Muscle of leg (tissue), 9 donors: Measurements from ENCODE around the gene TSR3. TPM values are rescaled to one million over a fixed set of nuclear protein-coding genes. Genes with fewer than 3 reads are reported as not detected.

Experiments used
- polyA plus RNA-seq, 8 donors: library from polyadenylated mRNA; unstranded; fragments of 120-200 nt; gene quantifications; one replicate each; pipeline versions ENCODE4 v1.2.1 to v1.2.3, GENCODE V29; 2013; ENCODE audit warnings: inconsistent platforms in 1 of 8, low replicate concordance in 1 of 8; ENCODE audit not compliant: insufficient read length in 8 of 8, insufficient read depth in 1 of 8
- total RNA-seq: library from RNA; stranded (reverse); fragments of 120-200 nt; gene quantifications from one replicate; pipeline ENCODE4 v1.2.4, GENCODE V29; 2013

Gene TSR3
- total and polyA plus RNA-seq, 9 donors: 40.9 to 62.3 (median 49.2) TPM

Other genes starting within 250 kb of the TSR3 start
- gene CACNA1H, start 198.8 kb downstream of the TSR3 start, total RNA-seq: 20.7 TPM
- gene CACNA1H, start 198.8 kb downstream of the TSR3 start, polyA plus RNA-seq: 10 to 100 TPM; 35.3 to 56.0 (median 40.0) TPM
- not detected for gene TPSG1, start 126.6 kb downstream of the TSR3 start, total RNA-seq
- gene TPSG1, start 126.6 kb downstream of the TSR3 start, polyA plus RNA-seq: 1 to 10 TPM in 7 of 8 donors, under 1 TPM in 1; 0.98 to 3.7 (median 1.7) TPM
- 0.89 TPM for gene TPSB2, start 121.7 kb downstream of the TSR3 start, total RNA-seq
- 1 to 10 TPM in 6 of 8 donors, under 1 TPM in 2; 0.71 to 2.8 (median 1.7) TPM for gene TPSB2, start 121.7 kb downstream of the TSR3 start, polyA plus RNA-seq
- 2.6 TPM for gene TPSAB1, start 111.2 kb downstream of the TSR3 start, total RNA-seq
- gene TPSAB1, start 111.2 kb downstream of the TSR3 start, polyA plus RNA-seq: 1 to 10 TPM in 6 of 8 donors, under 1 TPM in 2; 0.53 to 3.8 (median 1.5) TPM
- gene TPSD1, start 95.8 kb downstream of the TSR3 start, total RNA-seq: not detected
- under 1 TPM in 3 of 8 donors, not detected in 5; 0.14 to 0.34 (median 0.30) TPM for gene TPSD1, start 95.8 kb downstream of the TSR3 start, polyA plus RNA-seq
- 30.0 TPM for gene UBE2I, start 42.2 kb downstream of the TSR3 start, total RNA-seq
- 100 to 1,000 TPM in 6 of 8 donors, 10 to 100 TPM in 2; 89.7 to 114 (median 106) TPM for gene UBE2I, start 42.2 kb downstream of the TSR3 start, polyA plus RNA-seq
- 0.58 TPM for gene BAIAP3, start 18.2 kb downstream of the TSR3 start, total RNA-seq
- gene BAIAP3, start 18.2 kb downstream of the TSR3 start, polyA plus RNA-seq: 1 to 10 TPM in 2 of 8 donors, under 1 TPM in 6; 0.40 to 1.3 (median 0.85) TPM
- gene GNPTG, start 53 bp upstream of the TSR3 start, total RNA-seq: 38.9 TPM
- gene GNPTG, start 53 bp upstream of the TSR3 start, polyA plus RNA-seq: 10 to 100 TPM; 37.6 to 46.8 (median 40.5) TPM
- gene UNKL, start 62.8 kb upstream of the TSR3 start, total RNA-seq: 6.6 TPM
- 10 to 100 TPM in 1 of 8 donors, 1 to 10 TPM in 7; 6.6 to 12.9 (median 8.2) TPM for gene UNKL, start 62.8 kb upstream of the TSR3 start, polyA plus RNA-seq
- gene UQCC4, start 68.9 kb upstream of the TSR3 start, total RNA-seq: 16.5 TPM
- 10 to 100 TPM; 11.6 to 13.8 (median 12.7) TPM for gene UQCC4, start 68.9 kb upstream of the TSR3 start, polyA plus RNA-seq
- 0.13 TPM for gene PERCC1, start 79.2 kb upstream of the TSR3 start, total RNA-seq
- under 1 TPM in 7 of 8 donors, not detected in 1; 0.16 to 0.49 (median 0.26) TPM for gene PERCC1, start 79.2 kb upstream of the TSR3 start, polyA plus RNA-seq
- gene CCDC154, start 92.7 kb upstream of the TSR3 start, total RNA-seq: 2.1 TPM
- gene CCDC154, start 92.7 kb upstream of the TSR3 start, polyA plus RNA-seq: 1 to 10 TPM in 7 of 8 donors, under 1 TPM in 1; 0.86 to 4.0 (median 2.1) TPM
- gene CLCN7, start 123.2 kb upstream of the TSR3 start, total RNA-seq: 18.8 TPM
- gene CLCN7, start 123.2 kb upstream of the TSR3 start, polyA plus RNA-seq: 10 to 100 TPM; 25.1 to 43.3 (median 31.7) TPM
- 0.40 TPM for gene PTX4, start 137.1 kb upstream of the TSR3 start, total RNA-seq
- 1 to 10 TPM in 1 of 8 donors, under 1 TPM in 7; 0.34 to 1.1 (median 0.74) TPM for gene PTX4, start 137.1 kb upstream of the TSR3 start, polyA plus RNA-seq
- gene TELO2, start 141.5 kb upstream of the TSR3 start, total RNA-seq: 14.5 TPM
- 10 to 100 TPM; 26.3 to 40.4 (median 36.8) TPM for gene TELO2, start 141.5 kb upstream of the TSR3 start, polyA plus RNA-seq
- gene TMEM204, start 181.8 kb upstream of the TSR3 start, total RNA-seq: 19.4 TPM
- 10 to 100 TPM; 14.6 to 22.2 (median 17.6) TPM for gene TMEM204, start 181.8 kb upstream of the TSR3 start, polyA plus RNA-seq